GM18498 (cell line): ENCODE results near the gene SLCO3A1.

ENCODE experiments used
- ATAC-seq: cut with Tn5 transposase; IDR thresholded peaks from one replicate; pipeline ENCODE4 v1.9.1; 2021; ENCODE audit warnings: mild to moderate bottlenecking, moderate library complexity; ENCODE audit not compliant: unreplicated experiment

SLCO3A1 gene

DNA sequence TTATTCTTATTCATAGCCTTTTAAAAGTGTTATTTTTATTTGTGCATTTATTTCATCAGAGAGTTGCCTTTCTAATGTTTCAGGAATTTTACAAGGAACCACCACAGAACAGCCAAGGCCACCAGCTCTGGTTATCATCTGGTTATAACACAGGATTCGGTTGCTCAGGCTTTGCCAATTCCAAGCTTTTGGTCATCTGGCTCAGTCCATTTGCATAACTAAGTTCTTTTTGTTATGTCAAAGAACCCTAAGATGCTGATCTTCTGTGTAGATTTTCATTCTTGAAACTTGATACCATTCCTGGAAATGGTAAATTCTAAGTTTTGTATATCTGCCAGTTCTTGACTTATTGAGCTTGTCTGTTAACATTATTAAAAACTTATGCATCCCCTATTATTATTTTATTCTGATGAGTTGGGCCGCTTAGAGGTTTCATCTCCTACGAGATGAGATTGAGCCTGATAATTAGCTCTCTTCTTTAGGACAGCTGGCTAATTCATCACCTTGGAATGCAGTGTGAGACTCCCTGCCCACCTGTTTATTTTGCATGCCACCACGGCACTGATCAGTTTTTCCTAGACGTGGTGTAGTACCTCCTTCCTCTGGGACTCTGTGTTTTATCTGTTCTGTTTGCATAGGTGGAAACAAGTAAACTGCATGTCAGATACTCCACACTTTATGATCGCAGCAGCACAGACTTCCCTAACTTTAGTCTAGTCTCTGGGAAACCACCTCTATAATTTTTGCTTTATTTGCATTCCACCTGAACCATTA lies 264.8 kb downstream of the SLCO3A1 start:
- ATAC-seq = no peak

DNA sequence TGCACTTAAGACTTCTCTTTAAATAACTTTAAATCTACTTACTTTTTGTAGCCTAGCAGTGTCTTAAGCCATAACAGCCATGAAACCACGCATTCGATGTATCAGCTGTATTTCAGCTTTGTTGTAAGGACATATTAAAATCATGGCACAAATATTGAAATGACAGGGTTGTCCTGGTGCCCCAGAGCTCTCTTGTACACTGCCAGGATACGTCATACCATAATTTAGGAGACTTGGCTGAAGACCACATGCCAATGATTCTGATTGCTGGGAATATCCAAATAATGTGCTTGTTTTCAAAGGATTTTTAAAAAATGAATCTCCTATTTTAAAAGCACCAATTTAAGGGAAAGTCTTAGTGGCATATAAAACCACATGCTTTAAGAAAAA lies 265.4 kb downstream of the SLCO3A1 start:
- ATAC-seq = no peak

DNA sequence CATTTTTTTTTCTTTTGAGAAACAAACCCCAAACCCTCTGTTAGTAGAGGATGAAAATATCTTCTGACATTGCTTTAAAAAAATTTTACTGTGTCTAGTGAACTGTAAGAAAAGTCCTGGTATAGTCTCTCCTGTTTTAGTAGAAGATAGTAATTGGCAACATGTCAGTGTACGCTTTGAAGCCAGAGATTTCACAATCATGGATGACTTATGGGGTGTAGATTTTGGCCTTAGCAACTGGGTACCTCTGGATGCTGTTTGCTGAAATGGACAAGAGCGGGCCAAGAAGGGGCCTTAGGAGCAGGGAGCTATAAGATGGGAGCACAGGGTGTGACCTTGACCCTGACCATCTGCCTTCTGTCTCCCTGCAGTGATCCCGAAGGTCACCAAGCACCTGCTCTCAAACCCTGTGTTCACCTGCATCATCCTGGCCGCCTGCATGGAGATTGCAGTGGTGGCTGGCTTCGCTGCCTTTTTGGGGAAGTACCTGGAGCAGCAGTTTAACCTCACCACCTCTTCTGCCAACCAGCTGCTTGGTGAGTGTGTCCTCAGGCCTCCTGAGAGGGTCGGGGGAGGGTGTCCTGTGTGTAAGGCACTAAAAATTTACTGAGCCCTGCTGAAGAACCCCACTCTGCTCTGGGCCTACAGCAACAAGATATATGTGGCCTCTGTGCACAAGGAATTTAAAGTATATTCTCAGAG lies 266.7 kb downstream of the SLCO3A1 start:
- no peak for ATAC-seq

DNA sequence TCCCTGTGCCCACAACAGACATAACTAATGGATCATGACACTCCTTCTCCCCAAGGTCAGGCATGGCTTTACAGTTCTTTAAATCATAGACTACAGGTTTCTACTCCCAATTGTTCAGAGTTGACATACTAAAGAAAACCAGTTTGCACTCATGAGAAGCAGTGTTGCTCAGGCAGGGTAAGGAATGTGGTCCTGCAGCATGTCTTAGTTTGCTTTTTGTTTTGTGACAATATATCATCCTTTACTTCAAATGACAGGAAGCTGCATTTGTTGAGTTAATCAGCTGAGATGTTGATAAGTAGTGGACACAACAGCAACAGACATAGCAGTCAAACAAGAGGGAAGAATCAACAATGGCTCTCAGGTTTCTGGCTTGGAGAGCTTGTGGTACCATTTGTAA lies 267.5 kb downstream of the SLCO3A1 start:
- no peak for ATAC-seq

DNA sequence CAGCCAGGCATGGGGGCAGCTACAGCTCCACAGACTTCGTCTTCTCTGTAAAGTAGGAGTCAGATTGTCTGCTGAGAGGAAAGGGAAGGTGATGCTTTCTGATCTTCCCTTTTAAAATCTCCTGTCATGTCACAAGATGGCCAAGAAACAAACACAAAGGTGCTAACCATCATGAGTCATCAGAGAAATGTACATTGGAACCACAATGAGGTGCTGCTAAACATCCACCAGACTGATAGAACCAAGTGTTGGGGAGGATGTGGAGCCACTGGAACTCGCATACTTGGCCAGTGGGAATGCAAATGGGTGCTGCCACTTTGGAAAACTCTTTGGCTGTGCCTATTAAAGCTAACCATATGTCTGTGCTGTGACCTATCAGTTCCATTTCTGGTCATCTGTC lies 268.8 kb downstream of the SLCO3A1 start:
- ATAC-seq = no peak

DNA sequence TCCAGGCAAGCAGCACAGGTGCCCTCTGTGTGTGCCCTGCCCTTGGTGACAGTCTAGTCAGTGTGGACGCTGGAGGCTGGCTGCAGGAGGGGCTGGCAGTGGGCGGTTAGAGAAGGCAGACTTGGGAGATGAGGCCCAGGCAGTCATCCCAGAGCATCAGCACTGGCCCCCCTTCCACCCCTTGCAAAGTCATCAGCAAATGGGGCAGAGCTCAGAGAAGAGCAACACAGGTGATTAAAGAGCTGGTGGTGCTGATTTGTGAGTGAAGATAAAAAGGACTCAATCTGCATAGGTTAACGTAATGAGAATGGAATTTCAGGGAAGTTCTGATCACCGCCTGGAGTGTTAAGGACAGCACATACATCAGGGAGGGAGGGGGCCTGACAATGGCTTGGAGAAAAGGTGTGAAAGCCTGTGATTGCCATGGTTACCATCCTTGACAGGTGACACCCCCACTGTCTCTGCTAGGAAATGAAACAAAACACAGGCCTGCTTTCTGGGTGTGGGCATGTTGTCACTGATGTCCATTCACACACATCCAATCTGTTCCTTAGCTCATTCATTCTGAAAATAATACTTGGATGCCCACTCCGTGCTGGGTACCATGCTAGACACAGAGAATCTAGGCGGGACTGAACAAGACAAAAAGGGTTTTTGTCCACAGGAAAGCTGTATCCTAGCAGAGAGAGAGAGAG lies 270.6 kb downstream of the SLCO3A1 start:
- no peak for ATAC-seq

DNA sequence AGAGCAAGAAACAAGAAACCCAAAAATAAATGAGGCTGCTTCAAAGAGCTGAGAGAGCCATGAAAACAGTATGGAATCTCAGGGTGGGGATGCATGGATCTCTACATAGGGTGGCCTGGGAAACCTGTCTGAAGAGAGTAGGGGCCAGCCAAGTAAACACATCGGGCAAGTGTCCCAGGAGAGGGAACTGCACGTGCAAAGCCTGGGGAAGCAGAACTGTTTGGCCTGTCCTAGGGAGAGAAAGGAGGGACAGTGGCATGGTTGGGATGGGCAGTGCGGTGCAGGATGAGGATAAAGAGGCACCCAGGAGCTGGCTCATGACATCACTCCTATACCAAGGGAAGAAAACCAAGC lies 271.1 kb downstream of the SLCO3A1 start:
- ATAC-seq = no peak

DNA sequence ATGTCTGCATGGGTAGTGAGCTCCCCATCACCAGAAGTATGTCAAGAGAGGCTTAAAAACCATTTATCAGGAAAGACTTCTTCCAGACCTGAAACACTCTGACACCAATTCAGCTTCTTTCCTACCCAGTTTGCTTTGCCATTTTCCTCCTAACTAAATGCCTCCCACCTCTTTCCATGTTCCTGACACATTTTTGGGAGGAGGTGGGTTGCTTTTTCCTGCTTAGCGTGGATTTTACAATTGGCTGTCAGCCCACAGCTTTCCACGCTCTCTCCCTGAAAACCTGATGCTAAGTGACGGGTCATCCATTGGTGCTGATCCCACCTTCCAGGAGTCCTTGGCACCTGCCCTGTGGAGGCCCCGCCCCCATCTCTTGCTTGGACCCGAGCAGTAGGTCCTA lies 275.3 kb downstream of the SLCO3A1 start:
- ATAC-seq = no peak

DNA sequence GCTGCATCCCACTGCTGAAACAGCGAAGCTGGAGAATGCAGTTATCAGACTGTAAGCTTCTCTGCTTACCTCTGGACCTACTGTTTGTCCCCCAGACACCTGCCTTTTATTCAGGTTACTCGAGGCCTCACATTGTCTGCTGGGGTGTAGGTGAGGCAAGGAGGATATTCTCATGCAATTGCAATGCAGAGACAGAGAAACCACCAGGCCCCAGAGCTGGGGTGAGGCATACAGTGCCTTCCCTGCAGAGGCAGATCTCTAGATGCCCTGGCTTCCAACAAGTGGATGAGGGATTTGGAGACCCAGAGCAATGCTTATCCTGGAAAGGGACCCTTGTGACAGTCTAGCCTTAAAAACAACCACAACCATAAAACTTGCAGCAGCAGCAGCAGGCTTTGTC lies 276.7 kb downstream of the SLCO3A1 start:
- ATAC-seq = no peak

DNA sequence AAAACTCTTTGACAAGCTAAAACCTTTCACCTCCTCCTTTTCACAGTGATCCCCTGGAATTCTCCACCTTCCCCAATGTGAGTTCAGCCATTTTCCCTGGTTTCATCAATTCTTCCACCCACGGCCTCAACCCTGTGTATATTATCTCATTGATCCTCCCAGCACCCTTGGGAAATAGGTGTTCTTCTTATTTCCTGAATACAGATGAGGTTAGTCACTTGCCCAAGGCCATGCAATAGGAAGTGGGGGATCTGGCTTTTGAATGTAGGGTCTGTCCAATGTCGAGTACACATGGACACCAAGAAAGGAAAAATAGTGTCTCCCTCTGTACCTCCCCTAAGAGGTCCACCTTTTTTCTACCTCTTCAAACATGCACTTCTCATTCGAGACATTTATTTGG lies 277.4 kb downstream of the SLCO3A1 start:
- no peak for ATAC-seq

DNA sequence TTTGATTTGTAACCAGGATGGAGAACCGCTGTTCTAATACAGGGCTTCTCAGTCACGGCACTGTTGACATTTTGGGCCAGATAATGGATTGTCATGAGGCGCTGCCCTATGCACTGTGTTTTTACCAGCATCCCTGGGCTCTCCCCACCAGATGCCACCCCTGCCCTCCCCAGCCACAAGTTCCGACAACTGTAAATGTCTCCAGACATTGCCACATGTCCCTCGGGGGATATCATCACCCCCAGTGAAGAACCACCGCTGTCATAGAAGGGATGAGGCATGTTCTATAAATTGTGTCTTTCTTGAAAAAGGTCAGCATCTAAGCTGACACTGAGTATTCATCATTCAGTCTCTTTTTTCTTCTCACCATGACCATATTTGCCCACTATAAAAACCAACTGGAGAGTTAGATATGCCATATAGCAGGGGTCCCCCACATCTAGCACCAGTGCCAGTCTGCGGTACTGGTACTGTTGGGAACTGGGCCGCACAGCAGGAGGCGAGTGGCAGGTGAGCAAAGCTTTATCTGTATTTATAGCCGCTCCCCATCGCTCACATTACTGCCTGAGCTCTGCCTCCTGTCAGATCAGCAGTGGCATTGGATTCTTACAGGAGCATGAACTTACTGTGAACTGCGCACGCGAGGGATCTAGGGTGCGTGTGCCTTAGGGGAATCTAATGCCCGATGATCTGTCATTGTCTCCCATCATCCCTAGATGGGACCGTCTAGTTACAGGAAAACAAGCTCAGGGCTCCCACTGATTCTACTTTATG lies 279.7 kb downstream of the SLCO3A1 start:
- ATAC-seq = no peak

DNA sequence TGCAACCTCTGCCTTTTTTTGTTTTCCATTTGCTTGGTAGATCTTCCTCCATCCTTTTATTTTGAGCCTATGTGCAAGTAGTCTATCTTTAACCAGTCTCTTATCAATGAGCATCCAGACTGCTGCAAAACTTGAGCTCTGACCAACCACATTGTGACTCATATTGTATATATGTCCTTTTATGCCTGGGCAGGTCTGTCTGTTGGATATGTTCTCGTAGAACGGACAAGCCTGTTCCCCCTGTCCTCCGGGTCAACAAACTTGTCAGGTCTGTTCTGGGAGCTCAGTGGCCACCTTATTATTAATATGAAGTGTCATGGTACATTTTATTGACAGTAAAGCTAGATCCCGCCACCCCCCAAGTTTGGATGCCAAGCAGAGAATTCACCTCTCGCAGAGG lies 287.3 kb downstream of the SLCO3A1 start:
- no peak for ATAC-seq

DNA sequence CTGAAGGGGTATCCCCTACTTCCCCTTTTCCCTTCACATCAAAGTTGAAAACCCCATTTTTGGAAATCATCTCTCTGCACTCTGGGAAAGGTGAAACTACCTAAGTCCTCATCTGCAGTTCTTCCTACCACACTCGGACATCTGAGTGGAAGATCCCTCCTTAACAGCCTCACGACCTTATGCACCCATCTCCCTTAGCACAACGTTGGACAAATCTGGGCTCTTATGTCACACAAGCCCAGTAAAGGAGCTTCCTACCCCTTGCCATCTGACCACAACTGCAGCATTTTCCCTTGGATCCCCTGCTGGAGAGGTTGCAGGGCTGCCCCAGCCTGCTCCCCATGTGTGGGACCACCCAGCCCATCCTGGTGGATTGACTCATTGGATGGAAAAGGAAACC lies 288.1 kb downstream of the SLCO3A1 start:
- no peak for ATAC-seq

DNA sequence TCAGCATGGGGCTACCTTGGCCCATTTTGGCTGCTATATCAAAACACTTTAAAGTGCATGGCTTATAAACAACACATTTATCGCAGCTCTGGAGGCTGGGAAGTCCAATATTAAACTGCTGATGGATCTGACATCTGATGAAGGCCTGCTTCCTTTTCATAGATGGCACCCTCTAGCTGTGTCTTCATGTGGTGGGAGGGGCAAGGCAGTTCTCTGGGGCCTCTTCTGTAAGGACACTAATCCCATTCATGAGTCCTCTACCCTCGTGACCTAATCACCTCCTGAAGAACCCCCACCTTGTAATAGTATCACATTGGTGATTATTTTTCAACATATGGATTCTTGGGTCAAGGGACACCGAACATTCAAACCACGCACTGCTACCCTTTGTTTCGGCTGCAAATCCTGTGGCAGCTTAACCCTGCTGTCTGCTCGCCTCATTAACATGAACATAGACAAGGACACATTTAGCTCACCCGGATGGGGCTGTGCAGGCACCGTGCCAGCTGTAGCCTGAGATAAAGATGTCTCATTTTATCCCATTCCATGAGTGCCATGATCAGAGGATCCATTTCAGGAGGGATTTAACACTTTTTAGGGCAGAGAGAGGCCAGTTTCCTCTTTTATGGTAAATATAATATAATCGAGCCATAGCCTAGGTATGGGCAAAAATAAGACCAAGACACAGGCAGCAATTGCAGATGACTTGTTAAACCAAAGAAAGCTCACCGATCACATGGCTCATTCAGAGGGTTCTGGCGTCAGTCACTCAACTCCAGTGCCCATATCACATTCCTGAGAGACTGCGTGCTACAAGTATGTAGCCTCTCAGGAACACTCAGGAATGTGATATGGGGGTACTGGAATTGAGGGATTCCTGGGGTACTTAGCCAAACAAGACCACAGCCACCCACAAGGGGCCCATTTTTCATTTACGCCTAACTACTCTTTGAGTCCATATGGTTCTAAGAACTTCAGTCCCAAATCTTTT lies 289.0 kb downstream of the SLCO3A1 start:
- ATAC-seq = no peak

DNA sequence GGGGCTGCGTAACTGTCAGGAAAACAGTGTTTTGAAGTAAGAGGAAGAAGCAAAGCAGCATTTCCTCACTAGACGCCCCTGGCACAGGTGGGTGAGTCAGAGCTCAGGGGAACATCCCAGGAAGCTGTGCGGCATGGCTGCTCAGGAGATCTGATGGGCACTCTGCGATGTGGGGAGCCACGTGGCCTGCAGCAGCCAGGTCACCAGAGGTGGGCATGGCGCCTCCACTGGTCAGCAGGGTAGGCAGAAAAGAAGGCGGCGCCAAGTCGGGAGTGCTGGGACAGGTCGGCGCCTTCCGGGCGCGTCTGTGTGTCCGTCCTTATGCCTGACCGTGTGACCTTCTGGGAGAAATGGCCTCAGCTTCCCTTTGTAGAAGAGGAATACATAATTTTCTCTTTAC lies 290.3 kb downstream of the SLCO3A1 start:
- no peak for ATAC-seq

DNA sequence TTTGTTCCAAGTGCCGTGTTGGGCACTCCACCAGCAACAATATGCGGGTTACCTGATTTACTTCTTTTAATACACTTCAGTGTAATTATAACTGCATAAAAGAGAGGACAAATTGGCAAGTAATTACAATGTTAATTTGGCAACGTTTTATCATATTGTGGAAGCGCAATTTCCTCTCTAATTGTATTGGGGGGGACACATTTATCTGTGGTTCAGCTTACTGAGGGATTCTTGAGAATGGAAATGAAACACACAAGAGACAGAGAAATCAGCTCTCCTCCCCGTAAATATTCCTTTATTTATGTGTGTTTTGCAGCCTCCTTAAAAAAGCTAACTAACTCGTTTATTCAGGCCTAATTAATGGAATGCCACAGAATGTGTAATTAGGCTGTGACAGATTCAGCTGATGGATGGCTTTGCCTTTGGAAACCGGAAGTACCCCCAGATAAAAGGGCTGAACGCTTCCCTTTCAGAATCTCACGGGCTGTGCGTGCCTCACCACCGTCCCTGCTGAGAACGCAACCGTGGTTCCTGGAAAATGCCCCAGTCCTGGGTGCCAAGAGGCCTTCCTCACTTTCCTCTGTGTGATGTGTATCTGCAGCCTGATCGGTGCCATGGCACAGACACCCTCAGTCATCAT lies 293.1 kb downstream of the SLCO3A1 start:
- ATAC-seq = no peak

DNA sequence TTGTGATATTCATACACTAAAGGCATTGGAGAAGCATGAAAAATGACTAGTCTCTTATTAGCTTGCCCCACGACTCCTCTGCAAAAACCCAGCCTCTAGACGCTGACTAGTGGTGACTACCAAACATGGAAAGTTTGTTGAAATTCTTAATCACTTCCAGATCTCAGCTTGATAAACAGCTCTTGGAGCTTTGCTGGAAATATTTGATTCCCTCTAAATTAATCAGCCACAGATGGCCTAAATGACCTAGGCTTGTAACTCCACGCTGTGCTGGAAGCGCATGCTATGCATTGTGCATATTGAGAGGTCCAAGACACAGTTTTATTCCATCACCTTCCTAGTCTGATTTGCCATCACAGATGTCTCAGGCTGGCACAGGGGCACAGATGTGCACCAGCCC lies 295.5 kb downstream of the SLCO3A1 start:
- no peak for ATAC-seq

DNA sequence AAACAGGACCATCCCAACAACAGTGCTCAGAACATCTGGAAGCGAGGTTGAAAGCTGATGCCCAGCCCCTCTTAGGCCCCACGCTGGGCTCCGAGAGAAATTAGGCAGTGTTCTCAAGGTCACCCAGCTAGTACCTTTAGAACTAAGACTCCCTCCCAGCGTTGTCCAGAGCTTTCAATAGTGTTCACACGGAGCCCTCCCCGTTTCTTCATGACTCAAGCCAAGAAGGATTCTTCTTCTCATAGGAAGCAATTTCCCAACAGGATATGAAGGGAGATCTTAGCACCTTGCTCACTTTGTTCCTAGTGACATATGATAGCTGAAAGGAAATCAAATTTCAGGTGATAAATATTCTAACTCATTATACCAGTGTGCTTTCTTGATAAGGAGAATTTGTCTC lies 296.0 kb downstream of the SLCO3A1 start:
- ATAC-seq = no peak

DNA sequence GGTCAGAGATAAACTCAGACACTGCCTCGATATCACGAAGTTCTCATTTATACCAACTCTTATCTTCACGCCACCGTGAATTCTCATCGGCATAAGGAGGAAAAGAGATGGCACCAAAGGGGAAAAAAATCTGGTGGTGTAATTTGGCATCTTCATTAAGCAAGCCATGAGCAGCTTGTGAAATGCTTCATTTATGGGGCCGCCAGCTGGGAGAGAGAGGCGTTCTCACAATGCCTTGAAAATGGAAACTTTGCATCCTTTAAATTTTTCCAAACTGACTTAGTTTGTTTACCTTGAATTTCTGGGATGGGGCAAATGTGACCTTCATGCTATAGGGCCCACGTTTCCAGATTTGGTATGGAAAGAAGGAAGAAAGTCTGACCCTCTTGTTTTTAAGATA lies 297.7 kb downstream of the SLCO3A1 start:
- ATAC-seq = no peak

DNA sequence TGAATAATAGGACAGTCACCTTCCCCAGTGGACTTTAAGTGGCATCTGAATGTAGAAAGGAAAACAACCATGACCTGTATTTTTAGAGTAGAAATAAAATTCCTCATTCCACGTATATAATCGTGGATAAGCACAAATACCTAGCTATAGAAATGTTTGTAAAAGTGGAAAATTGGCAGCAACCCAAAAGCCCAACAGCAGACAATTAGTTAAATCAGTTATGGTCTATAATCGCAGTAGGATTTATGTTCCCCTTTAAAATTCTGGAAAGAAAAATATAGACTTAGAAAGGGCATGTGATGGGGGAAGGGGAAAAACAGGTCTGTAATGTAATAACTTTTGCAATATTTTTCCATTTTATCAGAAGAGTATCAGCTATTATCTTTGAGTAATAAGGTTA lies 298.2 kb downstream of the SLCO3A1 start:
- no peak for ATAC-seq
